Measurements from ENCODE around the gene ZER1.
"Not testable (repeated sequence)": the region's sequence is repeated elsewhere in the genome, so short reads cannot be mapped to it uniquely, and the experiment has no call there.

The ZER1 gene

GRCh38 chr9:128699096-128699795 lies 72.5 kb downstream of the ZER1 start:
- H3K27me3 ChIP-seq (replicated peaks; ENCODE audit: control insufficient read depth, insufficient read depth, low read length, poor library complexity, severe bottlenecking); H3K4me3 ChIP-seq (ENCODE audit: insufficient read depth, low read depth, low read length, poor library complexity, severe bottlenecking); DNase-seq; H3K27ac ChIP-seq (ENCODE audit: insufficient read depth, low read length, poor library complexity, severe bottlenecking); H3K36me3 ChIP-seq (ENCODE audit: control insufficient read depth, insufficient read depth, low read length); H3K9me3 ChIP-seq (ENCODE audit: control insufficient read depth, low read length): not testable (repeated sequence)
- H3K4me1 ChIP-seq (ENCODE audit: control insufficient read depth, insufficient read depth, low read length, poor library complexity, severe bottlenecking), result peaks cover 11% of the 10 kb centered on the region

DNA sequence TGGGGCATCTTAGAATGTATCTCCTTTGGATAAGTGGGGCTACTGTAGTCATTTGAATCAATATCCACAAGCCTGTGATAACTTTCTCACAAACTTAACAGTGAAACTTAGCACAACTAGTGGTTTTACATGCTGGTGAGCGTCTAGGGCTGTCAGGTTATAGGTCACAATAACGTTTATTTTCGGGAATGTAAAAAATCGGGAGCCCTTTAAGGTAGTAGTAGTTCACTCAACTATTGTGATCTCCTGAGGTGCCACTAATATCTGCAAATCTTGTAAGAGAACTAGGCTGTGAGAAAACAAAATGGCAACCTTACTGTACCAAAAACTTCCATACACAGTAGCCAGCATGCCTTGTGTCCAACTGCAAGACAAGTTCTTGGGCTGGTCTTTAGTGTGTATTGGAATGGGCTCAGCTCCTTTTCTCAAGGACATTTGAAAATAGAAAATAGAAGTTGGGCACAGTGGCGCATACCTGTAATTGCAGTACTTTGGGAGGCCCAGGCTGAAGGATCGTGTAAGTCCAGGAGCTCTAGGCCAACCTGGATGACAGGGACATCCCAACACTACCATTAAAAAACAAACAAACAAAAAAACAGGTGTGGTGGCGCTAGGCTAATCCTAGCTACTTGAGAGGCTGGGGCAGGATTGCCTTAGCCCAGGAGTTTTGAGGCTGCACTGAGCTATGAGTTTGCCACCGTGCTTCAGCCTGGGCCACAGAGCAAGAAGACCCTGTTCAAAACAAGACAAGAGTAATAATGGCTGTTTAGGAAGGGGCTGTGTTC lies 74.6 kb downstream of the ZER1 start:
- no peaks in the 10 kb centered on the region for H3K27me3 ChIP-seq (replicated peaks; ENCODE audit: control insufficient read depth, insufficient read depth, low read length, poor library complexity, severe bottlenecking)
- no peak overlapping the region for H3K27ac ChIP-seq (ENCODE audit: insufficient read depth, low read length, poor library complexity, severe bottlenecking)
- peaks cover 28% of the 10 kb centered on the region for H3K36me3 ChIP-seq (ENCODE audit: control insufficient read depth, insufficient read depth, low read length)
- DNase-seq, result no peak
- H3K4me3 ChIP-seq (ENCODE audit: insufficient read depth, low read depth, low read length, poor library complexity, severe bottlenecking), result no peak overlapping the region
- H3K9me3 ChIP-seq (ENCODE audit: control insufficient read depth, low read length), result no peaks in the 10 kb centered on the region
- H3K4me1 ChIP-seq (ENCODE audit: control insufficient read depth, insufficient read depth, low read length, poor library complexity, severe bottlenecking), result peaks cover 3% of the 10 kb centered on the region

GRCh38 chr9:128694344-128694743 lies 77.4 kb downstream of the ZER1 start:
- Histone ChIP-seq H3K4me3 (ENCODE audit: insufficient read depth, low read depth, low read length, poor library complexity, severe bottlenecking) (no peak overlapping the region), H3K27me3 (replicated peaks; ENCODE audit: control insufficient read depth, insufficient read depth, low read length, poor library complexity, severe bottlenecking) (no peaks in the 10 kb centered on the region), H3K36me3 (ENCODE audit: control insufficient read depth, insufficient read depth, low read length) (peaks cover 37% of the 10 kb centered on the region), H3K4me1 (ENCODE audit: control insufficient read depth, insufficient read depth, low read length, poor library complexity, severe bottlenecking) (peaks cover 8% of the 10 kb centered on the region), H3K27ac (ENCODE audit: insufficient read depth, low read length, poor library complexity, severe bottlenecking) (no peak overlapping the region), H3K9me3 (ENCODE audit: control insufficient read depth, low read length) (no peaks in the 10 kb centered on the region)
- DNase-seq, result no peak

GRCh38 chr9:128693738-128694137 lies 78.0 kb downstream of the ZER1 start:
- not testable (repeated sequence) for DNase-seq; H3K4me1 ChIP-seq (ENCODE audit: control insufficient read depth, insufficient read depth, low read length, poor library complexity, severe bottlenecking); H3K27me3 ChIP-seq (replicated peaks; ENCODE audit: control insufficient read depth, insufficient read depth, low read length, poor library complexity, severe bottlenecking); H3K4me3 ChIP-seq (ENCODE audit: insufficient read depth, low read depth, low read length, poor library complexity, severe bottlenecking); H3K27ac ChIP-seq (ENCODE audit: insufficient read depth, low read length, poor library complexity, severe bottlenecking); H3K9me3 ChIP-seq (ENCODE audit: control insufficient read depth, low read length)
- peaks cover 37% of the 10 kb centered on the region for H3K36me3 ChIP-seq (ENCODE audit: control insufficient read depth, insufficient read depth, low read length)

DNA sequence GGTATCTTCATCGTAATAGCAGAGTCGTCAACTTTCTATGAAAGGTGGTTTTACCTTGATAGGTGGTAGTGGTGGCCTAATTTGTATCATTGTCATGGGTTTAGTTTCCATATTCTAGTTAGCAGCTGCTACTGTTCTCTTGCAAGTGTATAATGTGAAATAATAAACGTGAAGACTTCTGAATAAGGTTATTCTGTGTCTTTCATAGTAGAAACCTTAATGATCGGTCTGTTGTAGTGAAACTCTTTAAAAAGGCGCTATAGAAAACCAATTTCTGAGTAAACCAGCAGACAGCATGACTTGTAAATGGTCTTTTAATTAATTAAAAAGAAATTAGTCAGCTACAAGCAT lies 81.1 kb downstream of the ZER1 start:
- H3K4me1 ChIP-seq (ENCODE audit: control insufficient read depth, insufficient read depth, low read length, poor library complexity, severe bottlenecking), result peaks cover 24% of the 10 kb centered on the region
- H3K27ac ChIP-seq (ENCODE audit: insufficient read depth, low read length, poor library complexity, severe bottlenecking), result peak overlapping the region; percentile 68
- H3K36me3 ChIP-seq (ENCODE audit: control insufficient read depth, insufficient read depth, low read length), result peaks cover 33% of the 10 kb centered on the region
- DNase-seq, result no peak
- H3K9me3 ChIP-seq (ENCODE audit: control insufficient read depth, low read length), result no peaks in the 10 kb centered on the region
- no peaks in the 10 kb centered on the region for H3K27me3 ChIP-seq (replicated peaks; ENCODE audit: control insufficient read depth, insufficient read depth, low read length, poor library complexity, severe bottlenecking)
- H3K4me3 ChIP-seq (ENCODE audit: insufficient read depth, low read depth, low read length, poor library complexity, severe bottlenecking), result peak overlapping the region; percentile 60

DNA sequence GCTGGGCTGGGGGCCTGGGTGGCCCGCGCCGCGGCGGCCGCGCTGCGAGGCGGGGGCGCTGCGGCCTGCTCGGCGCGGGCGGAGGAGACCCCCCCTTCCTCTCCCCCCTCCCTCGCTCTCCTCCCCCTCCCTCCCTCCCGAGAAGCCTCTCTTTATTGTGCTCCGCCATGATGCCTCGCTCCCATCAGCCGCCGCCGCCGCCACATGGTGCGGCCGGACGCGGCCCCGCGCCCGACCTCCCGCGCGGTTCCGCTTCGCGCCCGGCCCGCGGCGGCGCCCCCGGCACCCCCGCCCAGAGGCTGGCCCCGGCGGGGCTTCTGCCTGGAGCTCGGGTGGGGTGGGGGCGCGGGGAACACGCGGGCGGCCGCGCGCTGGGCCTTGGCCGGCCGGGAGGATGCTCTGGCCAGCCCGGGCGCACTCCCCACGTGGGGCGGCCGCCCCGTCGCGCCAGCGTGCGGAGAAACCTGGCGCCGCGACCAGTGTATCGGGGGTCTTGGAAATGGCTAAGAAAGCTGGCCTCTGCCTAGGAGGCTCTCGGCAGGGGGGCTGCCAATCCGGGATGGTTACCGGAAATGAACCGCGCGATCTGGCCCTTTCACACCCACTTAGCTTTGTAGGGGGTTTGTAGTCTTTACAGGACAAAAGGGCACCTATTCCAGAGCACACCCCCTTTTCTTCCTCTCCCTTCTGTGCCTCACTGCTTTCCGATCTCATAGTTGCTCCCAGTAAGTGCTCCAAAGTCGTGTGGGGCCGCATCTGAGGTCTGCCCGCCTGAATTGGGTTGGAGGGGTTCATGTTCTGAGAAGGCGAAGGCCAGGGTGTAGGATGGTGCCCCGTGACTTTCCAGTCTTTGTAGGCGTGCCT lies 81.7 kb downstream of the ZER1 start:
- Histone ChIP-seq H3K4me3 (ENCODE audit: insufficient read depth, low read depth, low read length, poor library complexity, severe bottlenecking) (peak overlapping the region; percentile 60), H3K36me3 (ENCODE audit: control insufficient read depth, insufficient read depth, low read length) (peaks cover 32% of the 10 kb centered on the region), H3K4me1 (ENCODE audit: control insufficient read depth, insufficient read depth, low read length, poor library complexity, severe bottlenecking) (peaks cover 30% of the 10 kb centered on the region), H3K27ac (ENCODE audit: insufficient read depth, low read length, poor library complexity, severe bottlenecking) (peak overlapping the region; percentile 68), H3K27me3 (replicated peaks; ENCODE audit: control insufficient read depth, insufficient read depth, low read length, poor library complexity, severe bottlenecking) (no peaks in the 10 kb centered on the region), H3K9me3 (ENCODE audit: control insufficient read depth, low read length) (no peaks in the 10 kb centered on the region)
- DNase-seq, result peak; percentile 44 to 52 (median 45)

GRCh38 chr9:128689293-128689774 lies 82.4 kb downstream of the ZER1 start:
- Histone ChIP-seq H3K4me3 (ENCODE audit: insufficient read depth, low read depth, low read length, poor library complexity, severe bottlenecking) (peak overlapping the region; percentile 56), H3K4me1 (ENCODE audit: control insufficient read depth, insufficient read depth, low read length, poor library complexity, severe bottlenecking) (peaks cover 37% of the 10 kb centered on the region), H3K9me3 (ENCODE audit: control insufficient read depth, low read length) (no peaks in the 10 kb centered on the region), H3K27ac (ENCODE audit: insufficient read depth, low read length, poor library complexity, severe bottlenecking) (peak overlapping the region; percentile 79), H3K27me3 (replicated peaks; ENCODE audit: control insufficient read depth, insufficient read depth, low read length, poor library complexity, severe bottlenecking) (no peaks in the 10 kb centered on the region), H3K36me3 (ENCODE audit: control insufficient read depth, insufficient read depth, low read length) (peaks cover 31% of the 10 kb centered on the region)
- DNase-seq, result peak in 2 of 3 donors; percentile 44 to 53

DNA sequence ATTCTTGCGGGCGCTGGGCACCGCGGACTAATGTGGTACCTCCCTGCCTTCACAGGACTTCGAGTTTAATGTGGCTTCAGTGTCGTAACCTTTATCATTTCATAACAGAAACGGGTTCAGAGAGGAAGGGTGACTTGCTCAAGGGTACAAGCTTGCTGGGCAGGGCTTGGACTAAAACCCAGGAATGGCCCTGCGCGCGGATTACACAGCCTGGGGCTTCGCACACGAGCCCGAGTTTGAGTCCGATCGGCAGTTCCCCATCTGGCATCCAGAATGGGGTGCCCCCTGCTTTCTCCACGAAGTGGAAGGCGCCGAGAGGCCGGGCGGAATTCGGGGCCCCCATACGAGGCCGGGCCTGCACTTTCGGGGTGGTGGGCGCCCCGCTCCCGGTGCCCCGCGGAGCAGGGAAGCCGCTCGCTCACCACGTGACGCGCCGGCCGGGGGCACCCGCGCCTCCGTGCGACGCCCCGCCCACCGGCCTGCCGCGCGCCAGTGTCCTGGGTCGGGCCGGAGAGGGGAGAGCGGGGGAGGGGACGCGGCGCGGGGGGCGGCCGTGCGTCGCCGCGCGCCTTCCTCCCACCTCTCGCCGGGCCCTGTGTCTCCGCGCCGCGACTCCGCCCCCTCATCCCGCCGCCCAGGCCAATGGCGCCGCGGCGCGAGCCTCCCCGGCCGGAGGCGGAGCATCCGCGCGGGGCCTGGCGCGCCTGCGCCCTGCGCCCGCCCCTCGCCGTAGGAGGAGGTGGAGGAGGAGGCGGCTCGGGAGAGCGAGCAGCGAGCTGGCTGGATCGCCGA lies 83.0 kb downstream of the ZER1 start, which contains the start of gene SET:
TSS of gene SET (plus strand) at position 722 of the 792 bp plus-strand sequence. CDS start 361 bp downstream, outside the sequence.
- Histone ChIP-seq H3K27me3 (replicated peaks; ENCODE audit: control insufficient read depth, insufficient read depth, low read length, poor library complexity, severe bottlenecking) (no peaks in the 10 kb centered on the region), H3K27ac (ENCODE audit: insufficient read depth, low read length, poor library complexity, severe bottlenecking) (peak within 1 kb of the TSS; percentile 82), H3K4me1 (ENCODE audit: control insufficient read depth, insufficient read depth, low read length, poor library complexity, severe bottlenecking) (peaks cover 38% of the 10 kb centered on the region), H3K9me3 (ENCODE audit: control insufficient read depth, low read length) (no peaks in the 10 kb centered on the region), H3K36me3 (ENCODE audit: control insufficient read depth, insufficient read depth, low read length) (peaks cover 24% of the 10 kb centered on the region), H3K4me3 (ENCODE audit: insufficient read depth, low read depth, low read length, poor library complexity, severe bottlenecking) (peak within 1 kb of the TSS; percentile 63)
- peak; percentile 85 to 88 (median 87) for DNase-seq

GRCh38 chr9:128687453-128687852 lies 84.3 kb downstream of the ZER1 start:
- Histone ChIP-seq H3K27ac (ENCODE audit: insufficient read depth, low read length, poor library complexity, severe bottlenecking) (no peak overlapping the region), H3K36me3 (ENCODE audit: control insufficient read depth, insufficient read depth, low read length) (peaks cover 12% of the 10 kb centered on the region), H3K4me1 (ENCODE audit: control insufficient read depth, insufficient read depth, low read length, poor library complexity, severe bottlenecking) (peaks cover 45% of the 10 kb centered on the region), H3K27me3 (replicated peaks; ENCODE audit: control insufficient read depth, insufficient read depth, low read length, poor library complexity, severe bottlenecking) (no peaks in the 10 kb centered on the region), H3K9me3 (ENCODE audit: control insufficient read depth, low read length) (no peaks in the 10 kb centered on the region), H3K4me3 (ENCODE audit: insufficient read depth, low read depth, low read length, poor library complexity, severe bottlenecking) (no peak overlapping the region)
- no peak for DNase-seq

Data from effector memory CD4-positive, alpha-beta T cell (primary cell).